ENCODE measurements around the gene KIZ. TPM values are rescaled to one million over a fixed set of nuclear protein-coding genes. Genes with fewer than 3 reads are reported as not detected.
A peak's percentile ranks its signal among the peaks of the same experiment; 100 is the strongest.

KIZ gene
- total RNA-seq, 2 experiments from 2014 or later, result 13.2 to 15.2 TPM

GRCh38 chr20:21251278-21251677 lies 125.4 kb downstream of the KIZ start:
- CTCF ChIA-PET, result interaction anchor here (2.3 kb wide), 1 partner anchor 15 kb away, joined by 15 read pairs; no protein-coding TSS in a partner anchor
- POLR2A ChIA-PET, result no interaction called here
- H3K4me3 Mint-ChIP-seq, result no peak overlapping the region
- intact Hi-C loops (cut with DNase I, micrococcal nuclease), result loop anchor here in 1 of 2 experiments (5.0 kb wide), 1 partner anchor 51 kb away; the partner anchor contains the start of gene XRN2
- peak; percentile 40 for DNase-seq
- H3K27me3 Mint-ChIP-seq, result peaks cover 2% of the 10 kb centered on the region
- H3K4me1 Mint-ChIP-seq, result peaks cover 16% of the 10 kb centered on the region
- no peaks in the 10 kb centered on the region for H3K36me3 Mint-ChIP-seq (ENCODE audit: low read depth)
- peak; percentile 94 for ATAC-seq
- H3K9me3 Mint-ChIP-seq (ENCODE audit: low read depth), result no peaks in the 10 kb centered on the region
- H3K27ac Mint-ChIP-seq, result peak overlapping the region; percentile 78

GRCh38 chr20:21257192-21257591 lies 131.3 kb downstream of the KIZ start:
- DNase-seq (no peak), ATAC-seq (no peak)
- peaks cover 5% of the 10 kb centered on the region for H3K27me3 Mint-ChIP-seq
- H3K4me1 Mint-ChIP-seq, result peaks cover 2% of the 10 kb centered on the region
- H3K27ac Mint-ChIP-seq, result no peak overlapping the region
- H3K36me3 Mint-ChIP-seq (ENCODE audit: low read depth), result no peaks in the 10 kb centered on the region
- no peak overlapping the region for H3K4me3 Mint-ChIP-seq
- no peaks in the 10 kb centered on the region for H3K9me3 Mint-ChIP-seq (ENCODE audit: low read depth)
- intact Hi-C loops (cut with DNase I, micrococcal nuclease), result no loop called here
- CTCF ChIA-PET, result no interaction called here
- POLR2A ChIA-PET, result no interaction called here

GRCh38 chr20:21258411-21258810 lies 132.5 kb downstream of the KIZ start:
- ChIA-PET POLR2A (no interaction called here), CTCF (no interaction called here)
- Mint-ChIP-seq H3K4me3 (no peak overlapping the region), H3K27ac (no peak overlapping the region), H3K9me3 (ENCODE audit: low read depth) (no peaks in the 10 kb centered on the region), H3K4me1 (no peaks in the 10 kb centered on the region), H3K27me3 (peaks cover 7% of the 10 kb centered on the region), H3K36me3 (ENCODE audit: low read depth) (no peaks in the 10 kb centered on the region)
- ATAC-seq (no peak), DNase-seq (no peak)
- intact Hi-C loops (cut with DNase I, micrococcal nuclease), result no loop called here

GRCh38 chr20:21259346-21259745 lies 133.5 kb downstream of the KIZ start:
- intact Hi-C loops (cut with DNase I, micrococcal nuclease), result no loop called here
- Mint-ChIP-seq H3K36me3 (ENCODE audit: low read depth) (no peaks in the 10 kb centered on the region), H3K4me1 (no peaks in the 10 kb centered on the region), H3K27me3 (peaks cover 7% of the 10 kb centered on the region), H3K4me3 (no peak overlapping the region), H3K9me3 (ENCODE audit: low read depth) (no peaks in the 10 kb centered on the region), H3K27ac (no peak overlapping the region)
- ChIA-PET POLR2A (interaction anchor here (0.6 kb wide), 1 partner anchor 114 kb away, joined by 5 read pairs; no protein-coding TSS in a partner anchor), CTCF (interaction anchor here (0.6 to 1.0 kb wide), 3 partner anchors 24 to 214 kb away, joined by 3 to 4 read pairs (median 3); no protein-coding TSS in a partner anchor)
- no peak for DNase-seq
- ATAC-seq, result no peak

- H3K36me3 Mint-ChIP-seq (ENCODE audit: low read depth), result no peaks in the 10 kb centered on the region
- intact Hi-C loops (cut with DNase I, micrococcal nuclease), result no loop called here
- H3K27ac Mint-ChIP-seq, result no peak overlapping the region
- H3K4me1 Mint-ChIP-seq, result no peaks in the 10 kb centered on the region
- DNase-seq, result no peak
- CTCF ChIA-PET, result no interaction called here
- ATAC-seq, result no peak
- H3K4me3 Mint-ChIP-seq, result no peak overlapping the region
- POLR2A ChIA-PET, result no interaction called here
- peaks cover 5% of the 10 kb centered on the region for H3K27me3 Mint-ChIP-seq
- no peaks in the 10 kb centered on the region for H3K9me3 Mint-ChIP-seq (ENCODE audit: low read depth)
These were observed 136.9 kb downstream of the KIZ start for GRCh38 chr20:21262812-21263211.

GRCh38 chr20:21265261-21266190 lies 139.6 kb downstream of the KIZ start:
- Mint-ChIP-seq H3K27me3 (peaks cover 5% of the 10 kb centered on the region), H3K4me1 (no peaks in the 10 kb centered on the region), H3K4me3 (no peak overlapping the region), H3K36me3 (ENCODE audit: low read depth) (no peaks in the 10 kb centered on the region), H3K9me3 (ENCODE audit: low read depth) (no peaks in the 10 kb centered on the region), H3K27ac (no peak overlapping the region)
- no peak for ATAC-seq
- ChIA-PET CTCF (interaction anchor here (0.6 kb wide), 1 partner anchor 37 kb away, joined by 3 read pairs; the partner anchor contains the start of gene XRN2), POLR2A (interaction anchor here (0.6 kb wide), 1 partner anchor 584 kb away, joined by 3 read pairs; no protein-coding TSS in a partner anchor)
- intact Hi-C loops (cut with DNase I, micrococcal nuclease), result no loop called here
- no peak for DNase-seq

- intact Hi-C loops (cut with DNase I, micrococcal nuclease), result no loop called here
- H3K36me3 Mint-ChIP-seq (ENCODE audit: low read depth), result no peaks in the 10 kb centered on the region
- no peak for DNase-seq
- H3K27me3 Mint-ChIP-seq, result peaks cover 2% of the 10 kb centered on the region
- no peak overlapping the region for H3K4me3 Mint-ChIP-seq
- no peak overlapping the region for H3K27ac Mint-ChIP-seq
- H3K9me3 Mint-ChIP-seq (ENCODE audit: low read depth), result no peaks in the 10 kb centered on the region
- CTCF ChIA-PET, result no interaction called here
- POLR2A ChIA-PET, result interaction anchor here (0.6 kb wide), 1 partner anchor 585 kb away, joined by 3 read pairs; no protein-coding TSS in a partner anchor
- ATAC-seq, result no peak
- H3K4me1 Mint-ChIP-seq, result no peaks in the 10 kb centered on the region
These were observed 140.3 kb downstream of the KIZ start for GRCh38 chr20:21266191-21266536.

- Mint-ChIP-seq H3K36me3 (ENCODE audit: low read depth) (no peaks in the 10 kb centered on the region), H3K27me3 (peaks cover 11% of the 10 kb centered on the region), H3K9me3 (ENCODE audit: low read depth) (no peaks in the 10 kb centered on the region), H3K4me1 (no peaks in the 10 kb centered on the region), H3K27ac (no peak overlapping the region), H3K4me3 (no peak overlapping the region)
- ATAC-seq (no peak), DNase-seq (no peak)
- ChIA-PET CTCF (interaction anchor here (0.8 to 1.6 kb wide), 2 partner anchors 19 to 34 kb away, joined by 3 to 6 read pairs; no protein-coding TSS in a partner anchor), POLR2A (interaction anchor here (0.6 kb wide), 1 partner anchor 17 kb away, joined by 5 read pairs; no protein-coding TSS in a partner anchor)
- intact Hi-C loops (cut with DNase I, micrococcal nuclease), result no loop called here
These were observed 143.9 kb downstream of the KIZ start for GRCh38 chr20:21269772-21270171.

GRCh38 chr20:21270806-21271205 lies 144.9 kb downstream of the KIZ start:
- no peaks in the 10 kb centered on the region for H3K4me1 Mint-ChIP-seq
- POLR2A ChIA-PET, result no interaction called here
- no peak overlapping the region for H3K27ac Mint-ChIP-seq
- DNase-seq (no peak), ATAC-seq (no peak)
- H3K9me3 Mint-ChIP-seq (ENCODE audit: low read depth), result no peaks in the 10 kb centered on the region
- peaks cover 13% of the 10 kb centered on the region for H3K27me3 Mint-ChIP-seq
- intact Hi-C loops (cut with DNase I, micrococcal nuclease), result no loop called here
- H3K36me3 Mint-ChIP-seq (ENCODE audit: low read depth), result no peaks in the 10 kb centered on the region
- no peak overlapping the region for H3K4me3 Mint-ChIP-seq
- CTCF ChIA-PET, result interaction anchor here (1.6 kb wide), 1 partner anchor 35 kb away, joined by 6 read pairs; no protein-coding TSS in a partner anchor

- no peak overlapping the region for H3K4me3 Mint-ChIP-seq
- no peaks in the 10 kb centered on the region for H3K4me1 Mint-ChIP-seq
- H3K9me3 Mint-ChIP-seq (ENCODE audit: low read depth), result no peaks in the 10 kb centered on the region
- ATAC-seq, result no peak
- intact Hi-C loops (cut with DNase I, micrococcal nuclease), result no loop called here
- H3K27me3 Mint-ChIP-seq, result peaks cover 13% of the 10 kb centered on the region
- H3K27ac Mint-ChIP-seq, result no peak overlapping the region
- POLR2A ChIA-PET, result no interaction called here
- no peaks in the 10 kb centered on the region for H3K36me3 Mint-ChIP-seq (ENCODE audit: low read depth)
- CTCF ChIA-PET, result interaction anchor here (0.6 kb wide), 1 partner anchor 64 kb away, joined by 3 read pairs; no protein-coding TSS in a partner anchor
- DNase-seq, result no peak
These were observed 146.4 kb downstream of the KIZ start for GRCh38 chr20:21272279-21272678.

GRCh38 chr20:21272679-21273078 lies 146.8 kb downstream of the KIZ start:
- no peaks in the 10 kb centered on the region for H3K4me1 Mint-ChIP-seq
- CTCF ChIA-PET, result interaction anchor here (0.6 kb wide), 1 partner anchor 64 kb away, joined by 3 read pairs; no protein-coding TSS in a partner anchor

More at GRCh38 chr20:21272679-21273078, 146.8 kb downstream of the KIZ start:
- Mint-ChIP-seq H3K36me3 (ENCODE audit: low read depth) (no peaks in the 10 kb centered on the region), H3K9me3 (ENCODE audit: low read depth) (no peaks in the 10 kb centered on the region), H3K27ac (no peak overlapping the region), H3K27me3 (peaks cover 13% of the 10 kb centered on the region), H3K4me3 (no peak overlapping the region)
- DNase-seq (no peak), ATAC-seq (no peak)
- intact Hi-C loops (cut with DNase I, micrococcal nuclease), result no loop called here
- POLR2A ChIA-PET, result no interaction called here

All from activated CD4-positive, alpha-beta T cell treated with anti-CD3 and anti-CD28 coated beads for 36 hours (primary cell).